ENCODE data around the gene MED13L.

GRCh38 chr12:116135209-116135930 is 142.1 kb downstream of the MED13L start:
- no peak for TF ChIP-seq EZH2 (IDR thresholded peaks at IDR 0.05; ENCODE audit: low read length, missing control alignments)
- TF ChIP-seq CTCF (conservative IDR thresholded peaks at IDR 0.05 in 1 of 2, IDR thresholded peaks at IDR 0.05 in 1 of 2; ENCODE audit: low read depth in 1 of 2, low read length in 2 of 2): no peak
